ENCODE results near the gene AKAP8. TPM values are rescaled to one million over a fixed set of nuclear protein-coding genes. Genes with fewer than 3 reads are reported as not detected.

The AKAP8 gene
- total RNA-seq, 4 donors from 2014 or later: 21.4 to 34.2 (median 28.0) TPM

DNA sequence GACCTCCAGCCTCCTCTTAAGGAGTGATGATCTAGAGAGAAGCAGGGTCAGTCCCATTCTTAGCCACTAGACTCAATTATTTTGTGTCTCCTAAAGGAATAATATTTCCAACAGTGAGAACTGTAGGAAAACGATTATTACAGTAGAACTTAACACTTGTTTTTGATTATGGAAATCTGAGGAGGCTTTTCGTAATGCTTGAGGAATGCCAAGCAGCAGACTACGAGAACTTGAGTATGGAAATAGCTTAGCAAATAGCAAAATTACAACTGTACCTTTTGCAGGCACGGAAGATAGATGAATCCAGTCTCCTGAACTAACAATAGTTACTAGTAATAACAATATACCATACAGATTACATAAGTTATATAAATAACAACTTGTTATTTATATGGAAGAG, 59.5 kb downstream of the AKAP8 start:
- no peaks in the 10 kb centered on the region for H3K9me3 ChIP-seq
- H3K4me3 ChIP-seq: no peak overlapping the region
- 15 to 22% methylated on average over 2 to 4 of the region's 4 CpGs for WGBS, 2 donors (ENCODE audit: low coverage in 1 of 2)
- H3K27ac ChIP-seq: peak overlapping the region in 3 of 4 donors; percentile 34 to 59 (median 41)
- TF ChIP-seq POLR2A (IDR thresholded peaks at IDR 0.05): no peak
- TF ChIP-seq EP300 (IDR thresholded peaks at IDR 0.05): no peak
- TF ChIP-seq, protein P1, sequence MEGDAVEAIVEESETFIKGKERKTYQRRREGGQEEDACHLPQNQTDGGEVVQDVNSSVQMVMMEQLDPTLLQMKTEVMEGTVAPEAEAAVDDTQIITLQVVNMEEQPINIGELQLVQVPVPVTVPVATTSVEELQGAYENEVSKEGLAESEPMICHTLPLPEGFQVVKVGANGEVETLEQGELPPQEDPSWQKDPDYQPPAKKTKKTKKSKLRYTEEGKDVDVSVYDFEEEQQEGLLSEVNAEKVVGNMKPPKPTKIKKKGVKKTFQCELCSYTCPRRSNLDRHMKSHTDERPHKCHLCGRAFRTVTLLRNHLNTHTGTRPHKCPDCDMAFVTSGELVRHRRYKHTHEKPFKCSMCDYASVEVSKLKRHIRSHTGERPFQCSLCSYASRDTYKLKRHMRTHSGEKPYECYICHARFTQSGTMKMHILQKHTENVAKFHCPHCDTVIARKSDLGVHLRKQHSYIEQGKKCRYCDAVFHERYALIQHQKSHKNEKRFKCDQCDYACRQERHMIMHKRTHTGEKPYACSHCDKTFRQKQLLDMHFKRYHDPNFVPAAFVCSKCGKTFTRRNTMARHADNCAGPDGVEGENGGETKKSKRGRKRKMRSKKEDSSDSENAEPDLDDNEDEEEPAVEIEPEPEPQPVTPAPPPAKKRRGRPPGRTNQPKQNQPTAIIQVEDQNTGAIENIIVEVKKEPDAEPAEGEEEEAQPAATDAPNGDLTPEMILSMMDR (IDR thresholded peaks at IDR 0.05): peak in 1 of 4 experiments; percentile 13
- H3K4me1 ChIP-seq: peaks cover 41 to 100% (median 75%) of the 10 kb centered on the region in 3 donors
- no peaks in the 10 kb centered on the region for H3K27me3 ChIP-seq
- H3K36me3 ChIP-seq: no peaks in the 10 kb centered on the region
- ATAC-seq: no peak

DNA sequence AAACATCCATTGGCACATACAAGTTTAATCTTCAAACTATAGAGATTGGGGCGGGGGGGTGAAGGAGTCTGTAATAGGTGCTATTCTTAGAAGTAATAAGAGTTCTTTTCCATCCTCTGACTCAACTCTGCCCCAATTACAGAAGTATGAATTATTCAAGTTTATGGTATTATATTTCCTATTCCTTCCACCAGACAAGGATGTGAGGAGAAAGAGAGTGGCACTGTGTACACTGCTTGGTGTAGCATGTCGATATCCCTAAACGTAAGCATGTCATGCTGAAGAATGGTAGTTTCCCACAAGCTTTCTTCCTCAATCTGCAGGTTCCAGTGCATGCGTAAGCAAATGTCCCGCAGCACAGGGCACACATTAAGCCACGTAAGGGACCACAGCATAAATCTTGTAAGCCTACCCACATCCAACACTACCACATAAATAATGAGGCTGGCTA, 61.3 kb downstream of the AKAP8 start:
- ATAC-seq: no peak
- Histone ChIP-seq H3K4me3 (no peak overlapping the region), H3K36me3 (no peaks in the 10 kb centered on the region), H3K4me1 (peaks cover 27 to 100% (median 73%) of the 10 kb centered on the region in 3 donors), H3K27me3 (no peaks in the 10 kb centered on the region), H3K27ac (peak overlapping the region in 3 of 4 donors; percentile 59 to 66 (median 62)), H3K9me3 (no peaks in the 10 kb centered on the region)
- TF ChIP-seq, protein P1 (IDR thresholded peaks at IDR 0.05): no peak
- TF ChIP-seq POLR2AphosphoS5 (IDR thresholded peaks at IDR 0.05): peak; percentile 40
- 18 to 26% methylated on average over 3 to 5 of the region's 6 CpGs for WGBS, 2 donors (ENCODE audit: low coverage in 1 of 2)

DNA sequence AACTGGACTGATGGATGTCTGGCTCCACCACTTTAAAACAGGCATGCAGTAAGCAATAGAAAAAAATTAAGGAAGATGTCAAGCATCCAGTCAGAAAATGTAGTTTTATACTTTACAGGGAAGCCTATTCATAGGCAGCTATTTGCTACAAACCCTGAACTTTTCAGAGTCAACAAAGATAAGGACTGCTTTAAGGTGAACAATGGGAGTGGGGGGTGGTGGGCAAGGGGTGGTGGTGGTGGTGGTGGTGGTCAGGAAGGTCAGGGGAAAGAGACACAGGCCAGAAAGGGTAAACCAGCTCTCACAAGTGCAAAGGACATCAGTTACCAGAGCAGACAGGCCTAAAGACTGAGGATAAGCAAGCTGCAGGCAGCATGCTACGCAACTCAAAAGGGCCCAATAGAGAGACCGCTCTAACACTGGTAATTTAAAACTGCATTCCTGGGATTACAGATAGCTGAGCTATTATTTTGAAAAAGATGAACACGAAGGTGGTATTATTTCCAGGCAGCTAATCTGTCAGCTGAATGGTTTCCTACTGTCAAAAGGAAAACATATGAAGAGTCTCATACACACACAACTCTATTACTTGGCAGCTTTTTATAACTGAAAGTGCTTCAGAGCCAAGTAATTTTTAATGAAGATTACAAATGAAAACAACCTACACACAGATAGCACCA, 62.1 kb downstream of the AKAP8 start:
- Histone ChIP-seq H3K4me3 (no peak overlapping the region), H3K27me3 (no peaks in the 10 kb centered on the region), H3K9me3 (no peaks in the 10 kb centered on the region), H3K36me3 (no peaks in the 10 kb centered on the region), H3K4me1 (peaks cover 27 to 100% (median 73%) of the 10 kb centered on the region in 3 donors), H3K27ac (peak overlapping the region in 3 of 4 donors; percentile 59 to 66 (median 62))
- no peak for ATAC-seq
- WGBS, 2 donors (ENCODE audit: low coverage in 1 of 2): 27 to 29% methylated on average over 3 of the region's 3 CpGs
- TF ChIP-seq POLR2AphosphoS5 (IDR thresholded peaks at IDR 0.05) (no peak), EP300 (IDR thresholded peaks at IDR 0.05) (no peak), POLR2A (IDR thresholded peaks at IDR 0.05) (no peak)
- TF ChIP-seq, protein P1 (IDR thresholded peaks at IDR 0.05): no peak

DNA sequence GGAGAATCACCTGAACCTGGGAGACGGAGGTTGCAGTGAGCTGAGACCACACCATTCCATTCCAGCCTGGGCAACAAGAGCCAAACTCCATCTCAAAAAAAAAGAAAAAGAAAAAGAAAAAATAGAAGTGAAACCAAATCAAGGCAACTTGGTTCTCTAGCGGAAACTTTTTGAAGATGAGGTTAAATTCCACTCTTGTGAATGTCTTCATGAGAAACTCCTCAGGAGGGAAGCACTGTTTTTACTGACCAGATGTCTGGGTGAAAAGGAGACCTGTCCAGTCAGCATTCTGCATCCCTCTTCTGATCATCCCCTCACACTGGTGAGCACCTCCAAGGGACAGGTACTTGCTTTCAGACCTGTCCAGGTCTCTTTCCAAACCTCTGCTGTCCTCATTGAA, 63.1 kb downstream of the AKAP8 start:
- TF ChIP-seq, protein P1 (IDR thresholded peaks at IDR 0.05): no peak
- TF ChIP-seq EP300 (IDR thresholded peaks at IDR 0.05) (no peak), POLR2A (IDR thresholded peaks at IDR 0.05) (no peak)
- ATAC-seq: no peak
- Histone ChIP-seq H3K4me1 (peaks cover 25 to 100% (median 67%) of the 10 kb centered on the region in 3 donors), H3K27ac (peak overlapping the region in 3 of 4 donors; percentile 59 to 66 (median 62)), H3K4me3 (no peak overlapping the region), H3K9me3 (no peaks in the 10 kb centered on the region), H3K36me3 (no peaks in the 10 kb centered on the region), H3K27me3 (no peaks in the 10 kb centered on the region)
- WGBS, 2 donors (ENCODE audit: low coverage in 1 of 2): 62 to 71% methylated on average over 1 to 2 of the region's 2 CpGs

DNA sequence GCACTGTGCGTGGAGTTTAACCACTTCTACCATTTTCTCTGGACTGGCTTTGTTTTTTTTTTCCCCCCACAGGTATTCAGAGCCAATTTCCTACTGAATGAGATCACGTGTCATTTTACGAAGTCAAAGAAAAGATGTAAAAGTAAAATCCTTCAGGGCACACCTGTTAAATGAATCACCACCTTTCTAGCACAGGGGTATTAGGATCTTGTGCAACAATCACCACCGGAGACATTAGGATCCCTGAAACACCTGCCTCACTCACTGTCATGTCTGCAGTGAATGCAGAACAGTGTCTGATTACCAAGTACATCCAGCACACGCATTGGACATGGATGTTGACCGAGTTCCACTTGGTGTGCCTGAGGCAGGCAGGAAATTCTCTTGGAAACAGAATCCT, 64.5 kb downstream of the AKAP8 start:
- peaks cover 16 to 100% (median 55%) of the 10 kb centered on the region in 3 donors for H3K4me1 ChIP-seq
- no peak overlapping the region for H3K4me3 ChIP-seq
- no peak for ATAC-seq
- 83 to 87% methylated on average over 6 of the region's 6 CpGs for WGBS, 2 donors (ENCODE audit: low coverage in 1 of 2)
- peak overlapping the region in 1 of 4 donors; percentile 36 for H3K27ac ChIP-seq
- no peaks in the 10 kb centered on the region for H3K27me3 ChIP-seq
- no peaks in the 10 kb centered on the region for H3K36me3 ChIP-seq
- H3K9me3 ChIP-seq: no peaks in the 10 kb centered on the region
- TF ChIP-seq EP300 (IDR thresholded peaks at IDR 0.05) (no peak), POLR2AphosphoS5 (IDR thresholded peaks at IDR 0.05) (no peak), POLR2A (IDR thresholded peaks at IDR 0.05) (no peak)
- TF ChIP-seq, protein P1 (IDR thresholded peaks at IDR 0.05): no peak
